SHP77 treated with DMSO at 0.1 percent for 48 hours (cell line): ENCODE data around the gene MILR1.

ENCODE experiments used
- DNase-seq: peaks from one replicate; lab custom pipeline; 2025; lab: John Stamatoyannopoulos, UW

MILR1 gene

GRCh38 chr17:64502809-64503208, 53.9 kb downstream of the MILR1 start:
- no peak for DNase-seq

GRCh38 chr17:64503341-64503740, 54.4 kb downstream of the MILR1 start:
- DNase-seq, result no peak

- no peak for DNase-seq
These were observed 55.2 kb downstream of the MILR1 start for GRCh38 chr17:64503821-64504768.

- no peak for DNase-seq
These were observed 55.9 kb downstream of the MILR1 start for GRCh38 chr17:64504769-64505339.

- peak; percentile 36 for DNase-seq
These were observed 56.7 kb downstream of the MILR1 start for GRCh38 chr17:64505340-64506200.

GRCh38 chr17:64506201-64506575, 57.3 kb downstream of the MILR1 start, which contains the start of gene DDX5:
DDX5 (minus strand) TSS chr17:64506289; CDS start chr17:64506119, 170 bp downstream.
- peak; percentile 93 for DNase-seq

- peak; percentile 96 for DNase-seq
These were observed 57.9 kb downstream of the MILR1 start, which contains the start of gene CEP95 for GRCh38 chr17:64506576-64507412. CEP95 (plus strand) TSS chr17:64506977; CDS start chr17:64507098, 121 bp downstream.

- DNase-seq, result peak; percentile 14
These were observed 58.5 kb downstream of the MILR1 start for GRCh38 chr17:64507413-64507782.

GRCh38 chr17:64508683-64509082, 59.8 kb downstream of the MILR1 start:
- no peak for DNase-seq

GRCh38 chr17:64509179-64509578, 60.3 kb downstream of the MILR1 start:
- DNase-seq, result no peak

GRCh38 chr17:64515419-64515818, 66.5 kb downstream of the MILR1 start:
- DNase-seq, result no peak

- DNase-seq, result no peak
These were observed 66.9 kb downstream of the MILR1 start for GRCh38 chr17:64515829-64516228.
